Erythroblast (primary cell): ENCODE results near the gene TMEM114.
A peak's percentile ranks its signal among the peaks of the same experiment; 100 is the strongest.
"Not testable (repeated sequence)": the region's sequence is repeated elsewhere in the genome, so short reads cannot be mapped to it uniquely, and the experiment has no call there.

Experiments used
- DNase-seq, 2 experiments: peaks; one replicate each; lab custom pipeline; 2025; lab: John Stamatoyannopoulos, UW
- GATA1 ChIP-seq: IDR thresholded peaks from 2 replicates; pipeline ENCODE4 v1.6.1; 2011; ENCODE audit warnings: low read depth, mild to moderate bottlenecking, control low read depth, low read length, moderate library complexity
- POLR2A ChIP-seq: IDR thresholded peaks from 2 replicates; pipeline ENCODE4 v1.6.1; 2011; ENCODE audit warnings: mild to moderate bottlenecking, low read length

TMEM114 gene

DNA sequence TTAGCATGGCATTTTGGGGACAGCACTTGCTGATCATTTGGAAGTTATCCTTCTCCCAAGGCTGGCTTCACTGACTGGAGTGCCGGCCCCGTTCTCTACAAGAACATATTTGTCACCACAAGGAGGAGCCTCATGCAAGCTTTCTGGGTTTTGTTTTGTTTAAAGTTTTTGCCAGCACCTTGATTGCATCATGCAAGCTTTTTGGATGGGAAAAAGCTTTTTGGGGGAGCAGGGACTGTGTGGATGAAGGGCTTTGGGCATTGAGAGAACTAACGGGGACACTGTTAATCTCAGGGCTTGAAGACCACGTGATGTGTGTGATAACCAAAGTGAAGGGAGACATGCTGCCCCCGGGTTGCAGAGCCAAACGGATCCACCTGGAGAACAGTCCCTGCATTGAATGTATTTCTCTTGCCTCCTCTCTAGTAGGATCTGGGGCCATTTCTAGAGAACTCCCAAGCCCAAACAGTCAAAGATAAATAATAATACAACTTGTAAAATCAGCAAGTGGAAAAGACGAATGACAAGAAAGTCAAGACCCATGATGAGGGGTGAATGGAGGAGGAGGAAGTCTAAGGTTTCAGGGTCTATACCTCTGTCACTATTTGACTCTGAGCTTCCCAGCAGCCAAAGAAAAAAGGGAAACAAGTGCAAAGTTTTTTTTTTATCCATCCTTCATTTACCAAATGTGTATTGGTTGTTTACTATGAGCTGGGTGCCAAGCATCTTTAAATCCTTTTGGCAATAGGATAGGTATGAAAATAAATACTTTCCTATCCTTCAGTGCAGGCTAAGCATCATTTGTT, 17.2 kb downstream of the TMEM114 start:
- no peak for TF ChIP-seq POLR2A
- TF ChIP-seq GATA1 = no peak
- DNase-seq = peak; percentile 26 to 49

GRCh38 chr16:8572063-8572918, 18.0 kb downstream of the TMEM114 start:
- DNase-seq = no peak
- TF ChIP-seq GATA1 = no peak
- no peak for TF ChIP-seq POLR2A

DNA sequence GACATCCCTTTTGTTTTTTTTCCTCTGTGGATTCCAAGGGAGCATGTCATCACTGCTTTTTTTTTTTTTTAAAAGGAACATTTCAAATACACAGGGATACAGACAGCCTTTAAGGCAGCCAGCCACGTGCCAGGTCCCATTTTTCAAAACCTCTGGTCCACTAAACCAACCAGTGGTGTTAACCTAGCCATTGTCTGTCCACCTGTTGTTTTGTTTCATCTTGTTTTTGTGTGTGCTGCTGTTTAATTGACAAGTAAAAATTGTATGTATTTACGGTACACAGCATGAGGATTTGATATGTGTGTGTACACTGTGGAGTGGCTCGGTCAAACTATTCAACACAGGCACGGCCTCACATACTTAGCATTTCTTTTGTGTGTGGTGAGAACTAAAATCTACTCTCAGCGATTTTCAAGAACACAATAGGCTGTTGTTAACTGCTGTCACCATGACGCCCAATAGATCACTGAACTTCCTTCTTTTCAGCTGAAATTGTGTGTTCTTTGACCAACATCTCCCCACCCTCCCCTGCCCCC, 19.2 kb downstream of the TMEM114 start:
- no peak for DNase-seq
- TF ChIP-seq GATA1 = no peak
- no peak for TF ChIP-seq POLR2A

GRCh38 chr16:8570393-8570792, 19.9 kb downstream of the TMEM114 start:
- DNase-seq = not testable (repeated sequence)

- DNase-seq = no peak
- no peak for TF ChIP-seq POLR2A
- no peak for TF ChIP-seq GATA1
Observed at GRCh38 chr16:8569650-8570346, 20.5 kb downstream of the TMEM114 start.

DNA sequence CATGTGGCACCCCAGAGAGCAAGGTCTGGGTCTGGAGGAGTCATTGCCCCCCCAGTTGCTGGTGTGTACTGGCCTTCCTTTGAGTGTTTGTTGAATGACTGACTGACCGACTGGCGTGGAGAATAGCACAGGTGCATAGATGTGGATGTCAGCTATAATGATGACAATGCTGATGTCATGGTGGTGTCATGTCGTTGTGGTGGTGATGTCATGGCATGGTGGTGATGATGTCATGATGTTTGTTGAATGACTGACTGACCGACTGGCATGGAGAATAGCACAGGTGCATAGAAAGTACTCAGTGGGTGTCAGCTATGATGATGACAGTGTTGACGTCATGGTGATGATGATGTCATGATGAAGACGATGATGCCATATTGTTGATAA, 22.1 kb downstream of the TMEM114 start:
- peak; percentile 8 to 30 for DNase-seq
- TF ChIP-seq POLR2A (no peak), GATA1 (no peak)

DNA sequence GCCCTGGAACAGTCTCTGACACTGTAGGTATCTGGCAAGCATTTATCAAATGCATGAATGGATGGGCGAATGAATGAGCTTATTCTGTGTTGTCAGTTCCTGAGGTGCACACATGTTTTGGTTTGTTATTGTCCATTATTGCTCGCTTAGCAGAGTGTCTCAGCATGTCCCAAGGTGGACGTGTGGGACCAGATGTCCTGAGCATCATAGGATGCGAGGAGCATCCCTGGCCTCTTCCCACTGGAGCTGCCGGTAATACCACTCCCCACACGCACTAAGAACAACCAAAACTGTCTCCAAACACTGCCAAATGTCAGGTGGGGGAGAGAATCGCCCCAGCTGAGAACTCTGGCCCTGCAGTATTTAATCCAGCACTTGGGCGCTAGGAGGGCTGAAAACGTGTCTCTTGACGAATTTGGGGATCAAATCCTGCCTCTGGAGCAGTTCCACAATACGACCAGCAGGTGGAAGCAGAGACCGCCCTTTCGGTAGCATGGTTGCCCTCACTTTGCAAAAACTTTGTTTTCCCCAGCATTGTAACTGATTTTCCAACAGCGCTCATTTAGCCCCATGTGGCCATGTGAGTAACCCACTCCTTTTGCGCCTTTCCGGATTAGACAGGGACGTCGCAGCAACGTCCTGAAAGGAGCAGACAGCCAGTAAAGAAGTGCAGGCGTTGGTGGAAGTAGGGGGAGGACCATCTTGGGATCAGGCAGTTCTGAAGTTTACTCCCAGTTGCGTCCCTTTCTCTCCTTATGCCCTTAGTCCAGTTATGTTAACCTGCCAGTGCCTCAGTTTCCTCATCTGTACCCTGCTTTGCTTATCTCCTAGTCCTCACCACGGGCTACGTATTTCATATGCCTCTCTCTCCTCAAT, 22.7 kb downstream of the TMEM114 start:
- peak; percentile 88 to 91 for DNase-seq
- TF ChIP-seq GATA1 (no peak), POLR2A (no peak)

DNA sequence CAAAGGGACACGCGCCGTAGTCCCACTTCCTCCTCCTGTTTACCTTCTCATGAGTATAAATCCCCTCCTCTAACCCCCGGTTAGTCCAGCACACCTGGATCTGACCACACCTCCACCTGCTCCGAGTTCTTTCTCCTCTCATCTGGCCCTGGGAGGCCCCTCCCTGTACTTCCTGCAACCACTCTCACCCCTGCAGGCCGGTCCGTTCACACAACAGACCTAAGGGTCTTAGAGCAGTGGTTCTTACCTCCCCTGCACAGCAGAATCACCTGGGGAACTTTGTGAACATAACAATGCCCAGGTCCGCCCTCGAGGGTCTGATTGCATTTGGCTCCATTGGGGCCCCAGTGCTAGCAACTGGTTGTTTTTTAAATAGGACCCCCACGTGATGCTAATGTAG, 24.8 kb downstream of the TMEM114 start:
- TF ChIP-seq POLR2A (no peak), GATA1 (no peak)
- DNase-seq = peak in 1 of 2 experiments; percentile 21

- no peak for TF ChIP-seq GATA1
- no peak for TF ChIP-seq POLR2A
- DNase-seq = no peak
Observed at GRCh38 chr16:8564934-8565345, 25.4 kb downstream of the TMEM114 start.

DNA sequence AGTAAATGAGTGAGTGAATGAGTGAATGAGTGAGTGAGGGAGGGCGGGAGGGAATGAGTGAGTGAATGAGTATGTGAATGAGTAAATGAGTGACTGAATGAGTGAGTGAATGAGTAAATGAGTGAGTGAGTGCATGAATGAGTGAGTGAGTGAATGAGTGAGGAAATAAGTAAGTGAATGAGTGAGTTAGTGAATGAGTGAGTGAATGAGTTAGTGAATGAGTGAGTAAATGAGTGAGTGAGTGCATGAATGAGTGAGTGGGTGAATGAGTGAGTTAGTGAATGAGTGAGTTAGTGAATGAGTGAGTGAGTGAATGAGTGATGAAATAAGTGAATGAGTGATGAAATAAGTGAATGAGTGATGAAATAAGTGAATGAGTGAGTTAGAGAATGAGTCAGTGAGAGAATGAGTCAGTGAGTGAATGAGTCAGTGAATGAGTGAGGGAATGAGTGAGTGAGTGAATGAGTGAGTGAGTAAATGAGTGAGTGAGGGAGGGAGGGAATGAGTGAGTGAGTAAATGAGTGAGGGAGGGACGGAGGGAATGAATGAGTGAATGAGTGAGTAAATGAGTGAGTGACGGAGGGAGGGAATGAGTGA, 26.3 kb downstream of the TMEM114 start:
- DNase-seq = not testable (repeated sequence)

DNA sequence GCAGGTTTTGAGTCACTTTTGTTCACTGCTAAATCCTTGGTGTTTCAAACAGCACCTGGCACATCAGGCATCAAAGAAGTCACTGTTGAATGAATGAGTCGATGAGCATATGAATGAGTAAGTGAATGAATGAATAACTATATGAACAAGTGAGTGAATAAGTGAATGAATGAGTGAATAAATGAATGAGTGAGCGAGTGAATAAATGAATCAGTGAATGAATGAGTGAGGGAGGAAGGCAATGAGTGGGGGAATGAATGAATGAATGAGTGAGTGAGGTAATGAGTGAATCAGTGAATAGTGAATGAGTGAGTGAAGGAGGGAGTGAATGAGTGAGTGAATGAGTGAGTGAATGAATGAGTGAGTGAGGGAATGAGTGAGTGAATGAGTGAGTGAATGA, 28.8 kb downstream of the TMEM114 start:
- DNase-seq = no peak
- TF ChIP-seq POLR2A = no peak
- TF ChIP-seq GATA1 = no peak

DNA sequence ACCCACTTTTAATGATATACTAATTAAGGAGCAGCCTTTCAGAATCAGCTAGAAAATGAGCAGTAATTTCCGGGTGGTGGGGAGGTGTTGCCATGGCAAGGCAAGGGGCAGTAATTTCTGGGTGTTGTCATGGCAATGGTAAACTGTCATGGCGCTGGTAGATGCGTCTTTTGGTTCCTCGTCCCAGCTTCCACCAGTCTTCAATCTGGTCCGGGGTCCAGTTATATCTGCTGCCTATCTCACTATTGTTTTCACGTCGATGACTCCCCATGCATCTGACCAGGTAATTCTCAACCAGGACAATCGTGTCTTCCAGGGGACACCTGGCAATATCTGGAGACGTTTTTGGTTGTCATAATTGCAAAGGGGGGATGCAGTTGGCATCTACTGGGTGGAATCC, 34.9 kb downstream of the TMEM114 start:
- DNase-seq = no peak
- TF ChIP-seq GATA1 (no peak), POLR2A (no peak)
